ENCODE results near the gene MMEL1.
"Not testable (repeated sequence)": the region's sequence is repeated elsewhere in the genome, so short reads cannot be mapped to it uniquely, and the experiment has no call there.

The MMEL1 gene

DNA sequence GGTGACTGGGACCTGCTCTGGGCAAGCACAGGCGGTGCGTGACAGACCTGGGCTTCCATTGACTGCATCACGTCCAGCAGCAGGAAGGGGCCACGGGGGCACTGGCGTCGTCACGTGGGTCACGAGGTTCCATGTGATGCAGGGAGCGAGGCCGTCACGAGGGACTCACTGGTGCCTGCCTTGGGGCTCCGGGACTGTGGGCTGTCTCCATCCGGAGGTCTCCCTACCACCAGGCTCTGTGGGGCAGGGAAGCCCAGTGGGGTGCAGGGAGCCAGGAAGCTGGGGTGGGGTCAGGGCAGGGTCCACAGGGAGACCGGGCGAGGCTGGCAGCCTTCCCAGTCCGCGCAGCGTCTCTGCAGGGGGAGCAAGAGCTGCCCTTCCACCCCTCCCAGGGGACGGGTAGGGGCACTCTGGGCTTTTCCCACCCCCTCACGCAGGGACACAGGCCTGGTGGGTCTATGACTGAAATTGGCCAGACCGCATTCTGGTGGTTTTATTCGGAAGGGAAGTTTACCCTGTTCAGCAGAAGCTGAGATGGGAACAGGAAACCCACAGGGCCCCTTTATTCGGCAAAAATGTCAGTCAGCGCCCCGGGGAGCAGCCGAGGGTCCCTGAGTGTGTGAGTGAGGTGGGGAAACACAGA is 77.1 kb downstream of the MMEL1 start:
- FAIRE-seq = no peak

DNA sequence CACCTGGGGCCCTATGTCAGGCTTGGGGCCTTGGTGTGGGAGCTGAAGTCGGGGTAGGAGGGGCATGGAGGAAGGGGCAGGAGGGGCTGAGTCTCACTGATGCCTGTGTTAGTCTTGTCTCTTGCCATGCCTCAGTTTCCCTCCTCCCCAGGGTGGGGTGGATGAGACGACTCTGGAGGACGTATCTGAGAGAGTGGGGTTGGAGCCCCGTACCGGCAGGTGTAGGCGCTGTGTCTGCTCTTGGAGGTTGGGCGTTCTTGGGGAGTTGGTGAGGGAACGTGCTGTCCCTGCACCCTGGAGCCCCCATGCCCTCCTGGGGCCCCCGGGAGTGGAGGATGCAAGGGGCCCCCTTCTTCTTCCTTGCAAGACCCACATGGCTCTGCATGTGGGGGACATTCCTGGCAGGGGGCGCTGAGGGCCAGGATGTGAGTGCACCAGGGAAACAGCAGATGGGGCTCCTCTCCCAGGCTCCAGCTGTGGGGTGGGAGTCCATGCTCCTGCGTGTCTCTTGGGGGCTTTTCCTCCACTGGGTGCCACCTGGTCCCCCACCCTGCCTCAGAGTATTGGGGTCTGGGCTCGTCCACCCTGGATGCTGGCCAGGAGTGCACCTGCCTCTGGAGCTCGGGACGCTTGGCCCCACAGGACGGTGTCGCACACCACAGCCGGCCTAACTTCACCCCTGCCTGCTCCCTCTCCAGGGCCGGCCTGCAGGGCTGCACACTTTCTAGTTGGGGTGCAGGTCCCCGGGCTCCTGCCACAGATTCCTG is 78.0 kb downstream of the MMEL1 start:
- no peak for FAIRE-seq

DNA sequence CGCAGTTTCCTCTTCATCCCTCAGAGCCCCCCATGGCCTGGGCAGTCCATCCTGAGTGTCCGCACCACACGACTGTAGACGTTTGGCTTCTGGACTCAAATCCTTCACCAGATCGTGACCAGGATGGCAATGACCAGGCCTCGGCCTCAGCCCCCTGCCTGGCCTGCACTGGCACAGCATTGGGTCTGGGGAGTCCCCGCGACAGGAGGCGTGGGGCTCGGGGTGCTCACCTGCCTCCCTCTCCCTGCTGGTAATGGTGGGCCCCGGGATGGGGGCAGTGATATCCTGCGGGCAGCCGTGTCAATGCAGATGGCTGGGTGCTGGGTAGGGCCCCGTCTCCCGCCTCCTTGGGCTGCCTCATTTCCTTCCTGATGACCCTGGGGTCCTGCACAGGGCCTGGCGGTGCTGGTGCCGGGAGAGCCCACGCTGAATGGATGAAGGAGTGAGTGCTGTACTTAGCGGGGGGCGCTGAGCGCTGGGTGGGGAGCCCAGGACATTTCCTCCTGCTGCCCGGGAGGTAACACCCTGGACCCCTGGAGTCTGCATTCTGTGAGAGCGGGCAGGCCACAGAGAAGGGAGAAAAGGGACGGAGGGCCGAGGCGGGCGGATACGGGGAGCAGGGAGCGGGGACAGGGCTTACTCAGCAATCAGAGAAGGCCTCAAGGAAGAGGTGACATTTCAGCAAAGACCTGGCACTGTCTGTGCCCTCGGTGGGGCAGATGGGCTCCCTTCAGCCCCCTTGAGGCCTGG is 78.8 kb downstream of the MMEL1 start:
- FAIRE-seq = no peak

DNA sequence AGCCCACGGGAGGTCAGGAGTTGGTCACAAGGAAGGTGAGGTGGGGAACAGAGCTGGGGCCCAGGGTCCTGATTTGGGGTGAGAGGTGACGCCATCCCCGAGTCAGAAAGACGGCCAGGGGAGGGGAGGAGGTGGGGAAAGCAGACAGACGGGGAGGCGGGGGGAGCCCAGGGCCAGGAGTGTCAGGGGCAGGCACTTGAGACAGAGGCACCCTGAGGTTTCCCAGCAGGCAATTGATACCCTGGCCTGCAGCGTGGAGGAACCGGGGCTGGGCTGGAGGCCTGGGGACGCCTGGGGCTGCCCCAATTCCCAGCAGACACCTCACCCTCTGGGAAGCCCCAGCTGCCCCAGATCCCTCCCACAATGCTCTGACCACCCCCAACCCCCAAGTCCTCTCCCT is 79.7 kb downstream of the MMEL1 start:
- not testable (repeated sequence) for FAIRE-seq

DNA sequence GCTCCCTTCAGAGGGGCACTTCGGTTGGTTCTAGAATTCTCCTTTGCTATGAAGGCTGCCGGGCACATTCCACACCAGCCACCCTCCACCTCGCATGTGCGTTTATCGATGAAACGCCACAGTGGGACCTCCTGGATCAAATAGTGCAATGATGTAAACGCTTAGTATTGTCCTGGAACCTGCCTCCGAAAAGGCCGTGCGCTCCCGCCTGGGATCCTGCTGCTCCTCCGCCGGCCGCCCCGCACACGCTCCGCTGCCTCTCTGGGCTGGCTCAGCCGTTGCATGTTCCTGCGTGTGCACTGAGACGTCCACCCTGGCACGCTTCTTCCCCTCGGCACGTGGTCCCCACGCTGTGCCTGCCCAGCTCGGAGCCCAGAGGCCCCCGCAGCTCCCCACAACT is 80.6 kb downstream of the MMEL1 start:
- FAIRE-seq = no peak

DNA sequence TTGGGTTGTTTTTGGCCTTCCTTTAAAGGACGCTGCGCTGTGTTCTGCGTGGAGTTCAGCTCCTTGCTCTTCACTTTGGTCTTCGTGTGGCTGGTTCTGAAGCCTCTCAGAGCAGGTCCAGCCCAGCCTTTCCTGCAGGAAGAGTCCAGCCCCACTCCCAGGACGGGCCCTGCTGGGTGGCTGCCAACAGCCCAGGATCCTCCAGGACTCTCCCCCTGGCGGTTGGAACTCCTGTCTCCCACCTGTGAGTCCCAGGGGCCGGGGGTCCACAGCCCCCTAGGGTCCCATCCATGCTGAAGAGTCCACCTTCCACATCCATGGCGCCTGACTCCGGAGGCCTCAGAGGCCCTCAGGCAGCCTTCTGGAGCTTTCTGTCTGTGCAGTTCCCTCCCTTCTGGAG is 81.3 kb downstream of the MMEL1 start:
- not testable (repeated sequence) for FAIRE-seq

DNA sequence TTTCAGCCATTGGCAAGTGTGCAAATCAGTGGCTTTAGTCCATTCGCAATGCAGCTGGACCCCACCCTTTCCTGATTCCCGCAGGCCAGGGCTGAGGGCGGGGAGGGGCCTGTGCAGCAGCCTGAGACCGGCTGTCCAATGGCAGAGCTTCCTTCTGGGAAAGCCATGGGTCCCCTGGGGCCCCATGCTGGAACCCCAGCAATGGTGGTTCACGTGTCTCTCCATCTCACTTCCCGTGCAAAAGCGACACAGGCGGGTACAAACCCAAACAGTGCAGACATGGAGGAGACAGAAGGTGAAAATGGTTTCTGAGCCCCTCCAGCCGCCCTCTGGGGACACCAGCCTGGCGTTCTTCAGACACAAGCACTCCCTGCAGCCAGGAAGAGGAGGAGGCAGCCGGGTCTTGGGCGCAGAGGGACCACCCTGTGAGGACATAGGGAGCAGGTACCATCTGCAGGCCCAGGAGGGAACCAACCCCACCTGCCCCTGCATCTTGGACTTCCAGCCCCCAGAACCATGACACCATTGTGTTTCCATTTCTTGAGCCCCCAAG is 82.4 kb downstream of the MMEL1 start:
- FAIRE-seq = not testable (repeated sequence)

DNA sequence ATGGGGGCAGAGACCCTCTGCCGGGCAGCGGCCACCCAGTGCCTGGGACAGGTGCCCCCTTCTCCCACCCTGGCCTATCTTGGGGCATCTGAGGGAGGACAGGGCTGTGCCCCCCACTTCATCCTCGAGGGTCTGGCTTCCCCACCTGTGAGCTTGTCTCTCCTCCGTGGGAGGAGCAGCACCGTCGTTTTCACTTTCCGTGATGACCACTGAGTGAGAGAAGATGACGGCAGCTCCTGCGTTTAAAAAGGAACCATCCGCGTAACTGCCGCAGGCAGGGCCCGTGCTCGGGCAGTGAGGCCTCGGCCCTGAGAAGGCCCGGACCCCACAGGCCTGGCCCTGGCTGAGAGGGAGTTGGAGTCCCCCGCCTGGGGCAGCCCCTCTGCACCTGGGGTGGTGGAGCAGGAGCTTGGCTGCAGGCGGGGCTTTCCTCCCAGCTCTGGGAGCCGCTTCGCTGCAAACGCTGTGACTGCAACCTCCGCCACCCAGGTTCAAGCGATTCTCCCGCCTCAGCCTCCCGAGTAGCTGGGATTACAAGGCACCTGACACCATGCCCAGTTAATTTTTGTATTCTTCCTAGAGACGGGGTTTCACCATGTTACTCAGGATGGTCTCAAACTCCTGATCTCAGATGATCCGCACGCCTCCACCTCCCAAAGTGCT is 83.3 kb downstream of the MMEL1 start:
- not testable (repeated sequence) for FAIRE-seq

DNA sequence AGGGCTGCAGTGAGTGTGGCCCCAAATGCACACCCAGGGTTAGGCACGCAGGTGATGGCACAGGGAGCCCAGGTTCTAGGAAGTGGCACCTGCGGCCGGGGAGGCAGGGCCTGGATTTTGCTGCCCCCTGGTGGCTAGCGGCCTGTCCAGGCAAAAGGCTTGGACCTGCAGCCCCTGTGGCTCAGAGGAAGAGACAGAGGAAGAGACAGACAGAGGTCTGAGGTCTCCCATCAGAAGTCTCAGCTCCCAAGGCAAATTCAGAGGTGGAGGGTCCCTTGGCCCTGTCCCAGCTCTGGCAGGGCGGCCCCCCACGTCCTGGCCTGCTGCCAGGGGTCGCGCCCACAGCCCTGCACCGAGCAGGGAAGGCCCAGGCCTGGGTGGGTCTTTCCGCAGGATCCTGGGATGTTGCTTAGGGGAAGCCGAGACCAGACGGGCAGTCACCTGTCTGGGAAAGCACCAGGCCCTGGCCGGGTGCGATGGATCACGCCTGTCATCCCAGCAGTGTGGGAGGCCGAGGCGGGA is 84.7 kb downstream of the MMEL1 start:
- no peak for FAIRE-seq

DNA sequence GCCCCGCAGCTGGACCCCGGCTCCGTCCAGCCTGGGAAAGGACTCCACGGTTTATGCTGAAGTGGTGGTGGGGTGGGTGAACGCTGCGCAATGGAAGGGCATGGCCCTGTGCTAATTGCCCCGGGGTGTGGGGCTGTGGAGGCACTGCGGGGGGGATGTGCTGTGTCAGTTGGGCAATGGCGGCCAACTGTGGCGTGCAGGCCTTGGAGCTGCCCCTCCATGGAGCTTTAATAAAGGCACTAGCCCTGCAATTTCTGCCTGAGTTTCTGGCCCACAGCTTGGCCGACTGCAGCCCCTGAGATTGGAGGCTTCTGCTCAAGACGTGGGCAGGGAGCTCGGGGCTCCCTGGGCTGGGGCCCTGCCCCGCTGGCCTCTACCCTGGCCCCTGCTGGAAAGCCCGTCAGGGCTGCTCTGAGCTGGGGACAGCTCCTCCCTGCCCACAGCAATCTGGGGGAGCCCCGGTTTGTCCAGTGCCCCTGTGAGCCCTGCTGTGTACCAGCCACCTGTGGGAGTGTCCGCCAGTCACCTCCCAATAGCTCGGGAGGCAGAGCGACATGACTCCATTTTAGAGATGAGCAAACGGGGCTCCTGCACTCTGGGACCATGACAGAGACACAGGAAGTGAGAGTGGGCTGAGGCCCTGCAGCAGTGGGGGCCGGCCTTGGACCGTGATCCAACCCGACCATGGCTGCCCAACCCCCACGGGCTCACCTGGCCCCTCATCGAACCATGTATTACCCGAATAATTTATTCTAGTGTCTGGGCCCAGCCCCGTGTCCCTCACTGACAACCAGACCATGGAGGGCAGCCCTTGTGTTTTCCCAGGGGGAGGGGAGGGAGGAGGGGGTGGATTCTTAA is 85.4 kb downstream of the MMEL1 start:
- FAIRE-seq = no peak

DNA sequence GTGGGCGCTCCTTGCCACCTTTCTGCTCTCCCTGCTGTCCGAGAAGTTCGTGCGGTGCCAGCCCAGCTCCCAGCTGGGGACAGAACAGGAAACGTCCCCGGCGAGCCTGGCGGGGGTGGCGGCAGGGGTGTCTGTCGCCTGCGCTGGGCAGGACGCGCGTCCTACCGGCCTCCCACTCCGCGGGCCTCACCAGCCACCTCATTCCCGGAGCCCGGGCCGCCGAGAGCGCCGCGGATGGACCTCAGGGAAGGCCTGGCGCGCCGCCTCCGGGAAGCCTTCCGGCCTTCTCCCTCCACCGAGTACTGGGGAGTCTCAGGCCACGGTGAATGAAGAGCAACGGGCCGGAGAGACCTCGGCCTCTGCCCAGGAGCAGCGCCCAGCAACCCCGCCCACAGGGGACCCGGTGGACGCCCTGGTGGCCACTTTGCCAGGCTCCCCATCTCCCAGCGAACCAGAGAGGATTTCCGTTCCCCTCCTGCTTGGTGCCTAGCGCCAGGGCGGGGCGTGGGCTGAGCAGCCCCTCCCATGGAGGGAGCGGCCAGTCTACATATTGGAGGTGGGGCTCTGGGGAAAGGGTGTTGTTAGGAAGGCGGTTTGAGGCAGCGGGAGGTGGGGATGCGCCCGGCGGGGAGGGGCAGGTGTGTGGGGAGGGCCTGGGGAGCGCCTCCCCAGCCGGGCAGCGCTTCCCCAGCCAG is 86.2 kb downstream of the MMEL1 start:
- FAIRE-seq = peak; percentile 79

DNA sequence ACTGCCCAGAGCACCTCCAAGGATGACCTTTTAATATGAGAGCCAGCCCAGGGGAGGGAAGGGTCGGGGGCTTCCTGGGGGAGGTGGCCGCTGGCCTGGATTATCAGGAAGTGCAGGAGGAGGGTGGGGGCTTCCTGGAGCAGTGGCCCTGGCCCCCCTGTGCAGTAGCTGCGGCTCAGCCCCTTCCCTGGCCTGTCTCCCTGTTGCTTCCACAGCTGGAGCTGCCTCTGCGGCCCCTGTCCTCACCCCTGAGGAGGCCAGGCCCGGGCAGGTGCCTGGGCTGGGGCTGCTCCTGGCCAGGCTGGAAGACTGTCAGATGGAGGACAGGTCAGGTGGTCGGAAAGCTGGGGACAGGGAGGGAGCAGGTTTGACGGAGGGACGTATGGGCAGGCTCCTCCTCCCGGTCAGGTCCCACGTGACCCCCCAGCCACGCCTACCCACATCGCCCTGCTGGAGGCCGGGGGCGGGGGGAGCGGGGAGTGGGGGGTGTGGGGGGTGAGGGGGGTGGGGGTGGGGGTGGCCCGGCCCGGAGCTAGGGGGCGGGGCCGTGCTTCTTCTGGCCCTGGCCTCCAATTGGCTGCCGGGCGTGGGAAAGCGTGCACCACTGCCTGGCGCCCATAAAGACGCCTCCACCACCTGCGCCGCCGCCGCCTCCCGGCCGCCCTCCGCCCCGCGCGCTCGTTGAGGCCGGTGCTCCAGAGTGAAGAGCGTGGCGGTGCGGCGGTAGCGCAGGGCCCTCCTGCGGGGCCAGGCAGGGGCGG is 86.9 kb downstream of the MMEL1 start:
- no peak for FAIRE-seq

DNA sequence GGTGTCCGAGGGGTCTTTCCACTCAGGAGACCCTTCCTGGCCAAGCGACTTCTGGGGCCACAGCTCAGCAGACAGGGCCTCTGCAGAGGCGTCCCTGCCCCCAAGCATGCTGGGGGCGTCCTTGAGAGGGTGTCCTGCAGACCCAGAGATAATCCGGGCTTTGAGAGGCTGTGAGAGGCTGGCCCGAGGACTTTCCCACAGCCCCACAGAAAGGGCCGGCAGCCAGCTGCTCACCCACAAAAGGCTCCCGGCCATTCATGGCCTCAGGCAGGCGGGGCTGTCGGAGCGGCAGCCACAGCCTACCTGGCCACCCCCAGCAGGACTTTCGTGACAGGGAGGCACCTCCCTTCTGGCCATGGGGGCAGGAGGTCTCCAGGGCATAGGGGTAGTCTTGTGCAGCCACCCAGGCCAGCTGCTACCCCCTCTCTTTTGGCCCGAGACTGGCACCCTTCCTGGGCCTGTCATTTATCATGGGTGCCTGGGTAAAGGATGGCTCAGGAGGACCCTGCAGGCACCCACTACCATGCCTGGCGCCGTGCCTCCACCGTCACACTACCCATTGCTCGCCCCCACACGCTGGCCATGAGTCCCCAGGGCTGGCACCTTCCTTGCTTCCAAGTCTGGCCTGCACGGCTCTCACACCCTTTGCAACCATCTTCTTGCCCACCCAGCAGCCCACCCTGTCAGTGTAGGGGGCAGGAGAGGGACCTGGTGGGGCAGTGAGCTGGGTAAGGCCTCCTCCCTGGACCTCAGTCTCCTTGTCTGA is 87.8 kb downstream of the MMEL1 start:
- FAIRE-seq = no peak

DNA sequence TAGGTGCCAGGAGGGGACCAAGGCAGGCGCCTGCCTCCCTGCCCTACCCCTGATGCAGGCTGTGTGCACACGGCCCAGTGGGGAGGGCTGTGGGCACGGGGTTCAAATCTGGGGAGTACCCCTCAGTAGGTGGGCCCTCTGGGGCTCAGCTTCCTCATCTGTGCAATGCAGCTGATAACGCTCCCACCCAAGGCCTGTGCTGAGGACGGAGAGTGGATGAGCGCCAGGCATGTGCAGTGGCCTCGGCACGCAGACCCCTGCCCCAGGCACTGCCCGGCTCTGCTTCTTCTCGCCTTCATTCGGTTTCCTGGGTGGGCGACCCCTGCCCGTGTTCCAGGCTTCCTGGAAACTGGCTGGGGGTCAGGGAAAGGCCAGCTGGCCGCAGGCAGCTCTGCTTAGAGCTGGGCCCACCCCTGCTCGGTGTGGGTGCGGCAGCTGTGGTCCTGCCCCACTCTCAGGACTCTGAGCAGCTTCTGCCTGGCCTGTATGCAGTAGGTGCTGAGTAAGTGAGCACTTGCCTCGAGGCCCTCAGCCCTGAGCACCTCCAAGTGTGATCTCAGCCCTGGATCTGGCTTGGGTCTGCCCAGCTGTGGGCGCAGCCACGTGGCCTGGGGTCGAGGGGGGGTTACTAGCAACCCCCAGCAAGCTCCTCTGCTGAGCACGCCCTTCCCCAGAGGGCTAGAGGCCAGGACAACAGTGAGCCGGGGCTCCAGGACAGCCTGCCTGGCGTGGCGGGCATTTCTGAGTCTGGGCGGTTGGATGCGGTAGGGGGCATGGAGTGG is 88.5 kb downstream of the MMEL1 start:
- FAIRE-seq = no peak

DNA sequence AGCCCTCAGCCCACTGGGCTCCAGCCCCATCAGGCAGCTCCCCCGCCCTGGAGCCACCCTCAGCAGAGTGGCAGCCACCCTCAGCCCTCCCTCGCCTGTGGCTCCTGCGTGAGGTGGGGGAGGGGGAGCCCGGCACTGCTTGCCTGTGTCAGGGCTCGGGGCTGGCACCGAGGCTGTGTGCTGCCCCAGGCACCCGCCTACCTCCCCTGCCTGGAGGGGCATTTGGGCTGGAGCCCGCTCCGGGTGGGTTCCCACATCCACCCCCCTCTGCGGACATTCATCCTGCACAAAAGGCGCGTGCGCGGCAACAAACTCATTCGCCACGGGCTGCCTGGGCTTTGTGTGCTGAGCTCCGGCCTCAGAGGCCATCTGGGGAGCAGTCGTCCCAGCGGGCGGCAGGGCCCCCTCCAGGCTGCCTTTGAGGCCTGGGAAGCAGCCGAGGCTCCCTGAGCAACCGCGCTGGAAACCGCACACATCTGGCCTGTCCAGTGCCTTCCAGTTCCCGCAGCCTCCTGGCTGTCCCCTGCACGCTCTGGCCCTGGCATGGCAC is 89.2 kb downstream of the MMEL1 start:
- FAIRE-seq = no peak

DNA sequence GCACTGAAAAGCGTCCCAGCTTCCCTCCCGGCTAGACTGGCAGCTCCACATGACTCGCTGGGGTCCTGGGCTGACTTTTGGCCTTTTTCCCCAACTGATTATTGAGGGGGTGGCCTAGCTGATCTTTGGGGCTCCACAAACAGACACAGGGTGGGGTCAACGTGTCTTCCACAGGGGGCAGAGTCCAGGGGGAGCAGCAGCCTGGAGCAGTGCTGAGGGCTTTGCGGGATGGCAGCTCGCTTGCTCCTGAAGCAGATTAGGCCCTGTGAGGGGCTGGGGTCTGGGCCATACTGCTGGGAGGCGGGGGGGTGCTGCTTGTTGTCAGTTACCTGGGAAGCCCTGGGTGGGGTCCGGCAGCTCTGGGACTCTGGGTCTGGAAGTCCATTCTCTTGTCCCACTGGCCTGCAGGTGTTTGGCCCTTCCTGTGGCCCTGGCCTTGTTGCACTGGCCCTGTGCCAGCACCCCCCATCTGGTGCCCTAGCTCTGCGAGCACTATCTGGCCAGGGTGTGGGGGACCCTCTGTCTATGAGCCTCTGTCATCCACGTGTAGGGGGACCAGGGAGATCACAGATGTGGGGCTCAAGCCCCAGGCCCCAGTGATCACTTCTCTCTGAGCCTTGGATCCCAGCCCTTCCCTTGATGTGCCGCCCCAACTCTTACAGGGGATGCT is 90.4 kb downstream of the MMEL1 start:
- FAIRE-seq = no peak

DNA sequence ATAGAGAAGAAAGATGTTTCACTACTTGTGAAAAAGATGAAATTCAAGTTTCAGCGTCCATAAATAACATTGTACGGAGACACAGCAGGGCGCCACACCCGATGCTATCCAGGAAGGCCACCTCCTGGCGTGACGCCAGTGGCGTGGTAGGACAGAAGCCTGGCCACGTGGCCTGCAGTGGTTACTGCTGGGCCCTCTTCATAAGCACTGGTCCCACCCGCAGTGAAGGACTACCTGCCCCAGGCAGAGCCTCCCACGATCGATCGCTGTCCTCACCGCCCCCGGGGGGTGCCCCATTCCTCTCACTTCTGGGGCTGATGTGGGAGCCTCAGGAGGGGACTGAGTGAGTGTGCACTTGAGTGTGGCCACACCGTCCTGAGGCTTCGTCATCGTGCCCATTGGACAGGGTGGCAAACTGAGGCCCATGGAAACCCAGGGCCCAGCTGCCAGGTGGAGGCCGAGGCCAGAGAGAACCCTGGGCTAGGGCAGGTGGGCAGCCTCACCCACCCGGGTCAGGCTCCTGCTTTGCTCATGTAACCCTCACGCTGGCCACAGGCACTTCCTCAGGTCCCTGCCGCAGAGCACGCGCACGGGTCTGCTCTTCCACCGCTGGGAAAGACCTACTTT is 91.1 kb downstream of the MMEL1 start:
- no peak for FAIRE-seq
